BJ (cell line): ENCODE measurements around the gene DMRTC2. TPM values are rescaled to one million over a fixed set of nuclear protein-coding genes. Genes with fewer than 3 reads are reported as not detected.

ENCODE experiments used
- CTCF ChIA-PET: fragments of 350-600 bp; formaldehyde crosslinking; extraction: SDS; loops from one replicate; lab custom pipeline; 2021; ENCODE audit warnings: antibody characterized with exemption, inconsistent platforms; lab: Yijun Ruan, JAX
- POLR2A ChIA-PET: fragments of 300-600 bp; sonication (Branson Sonifier 250); formaldehyde crosslinking; extraction: SDS; loops from one replicate; lab custom pipeline; 2021; ENCODE audit warnings: antibody characterized with exemption; lab: Charles Lee
- DNase-seq: peaks from one replicate; pipeline ENCODE4 v3.0.0-alpha.2; 2011; ENCODE audit warnings: low read depth
- H3K27me3 ChIP-seq: 2 replicates; pipeline ENCODE4 v1.6.0; 2011; ENCODE audit warnings: low read length; ENCODE audit not compliant: control insufficient read depth, insufficient read depth
- H3K36me3 ChIP-seq: 2 replicates; pipeline ENCODE4 v1.5.1; 2011; ENCODE audit warnings: low read length; ENCODE audit not compliant: control insufficient read depth, insufficient read depth
- H3K4me3 ChIP-seq: 2 replicates; pipeline ENCODE4 v1.5.1; 2011; ENCODE audit warnings: low read depth, mild to moderate bottlenecking, control low read depth, low read length
- polyA plus RNA-seq: library from polyadenylated mRNA; depleted of rRNA; stranded (reverse); fragments of >200 nt; gene quantifications from 2 replicates; pipeline ENCODE4 v1.2.3, GENCODE V29; 2011
- TF ChIP-seq, protein P1 (sequence below): IDR thresholded peaks from 2 replicates; pipeline ENCODE4 v1.5.1; 2011; ENCODE audit warnings: low read depth, mild to moderate bottlenecking, control low read depth, inconsistent platforms, low read length, moderate library complexity; ENCODE audit not compliant: insufficient read depth

Gene DMRTC2
- polyA plus RNA-seq, 1 experiment, result not detected

DNA sequence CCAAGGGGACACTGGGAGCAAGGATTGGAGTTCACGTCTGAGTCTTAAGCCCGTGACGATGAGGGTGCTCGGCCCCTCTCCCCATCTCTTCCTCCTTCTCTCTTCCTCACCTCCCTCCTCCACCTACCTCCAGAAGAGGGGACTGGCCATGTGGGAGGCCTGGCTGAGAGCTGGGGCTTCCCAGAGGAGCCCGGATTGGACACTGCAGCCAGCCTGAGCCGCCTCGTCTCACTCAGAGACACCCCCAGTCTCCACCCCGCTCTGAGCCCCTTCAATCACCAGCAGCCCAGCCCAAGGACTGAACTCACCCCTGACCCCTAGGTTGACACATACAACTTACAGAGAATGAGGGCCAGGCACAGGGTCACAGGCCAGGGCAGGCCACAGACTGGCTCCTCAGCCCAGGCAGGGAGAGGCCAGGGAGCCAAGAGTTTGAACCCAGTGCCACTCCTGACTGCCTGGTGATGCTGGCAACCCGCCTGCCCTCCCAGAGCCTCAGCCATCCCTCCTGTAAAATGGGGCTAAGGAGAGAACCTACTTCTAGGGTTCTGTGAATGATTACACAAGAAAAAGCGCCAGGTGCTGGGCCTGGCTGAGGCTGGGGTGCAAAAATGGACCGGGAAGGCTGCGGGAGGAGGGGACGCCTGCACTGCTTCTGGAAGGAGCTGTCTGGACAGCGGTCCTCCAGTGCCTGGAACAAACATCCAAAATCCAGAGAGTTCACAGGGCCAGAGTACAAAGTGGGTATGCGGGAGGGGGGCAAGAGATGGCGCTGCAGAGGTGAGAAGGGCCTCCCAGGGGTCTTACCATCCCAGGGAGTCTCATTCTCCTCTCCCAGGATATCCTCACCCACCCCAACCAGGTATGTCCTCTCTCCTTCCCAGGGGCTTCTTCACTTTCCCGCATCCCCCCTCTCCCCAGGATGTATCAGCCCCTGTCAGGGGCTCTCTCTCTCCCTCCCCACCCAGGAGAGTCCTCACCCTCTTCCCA is 33.4 kb downstream of the DMRTC2 start:
- TF ChIP-seq, protein P1, sequence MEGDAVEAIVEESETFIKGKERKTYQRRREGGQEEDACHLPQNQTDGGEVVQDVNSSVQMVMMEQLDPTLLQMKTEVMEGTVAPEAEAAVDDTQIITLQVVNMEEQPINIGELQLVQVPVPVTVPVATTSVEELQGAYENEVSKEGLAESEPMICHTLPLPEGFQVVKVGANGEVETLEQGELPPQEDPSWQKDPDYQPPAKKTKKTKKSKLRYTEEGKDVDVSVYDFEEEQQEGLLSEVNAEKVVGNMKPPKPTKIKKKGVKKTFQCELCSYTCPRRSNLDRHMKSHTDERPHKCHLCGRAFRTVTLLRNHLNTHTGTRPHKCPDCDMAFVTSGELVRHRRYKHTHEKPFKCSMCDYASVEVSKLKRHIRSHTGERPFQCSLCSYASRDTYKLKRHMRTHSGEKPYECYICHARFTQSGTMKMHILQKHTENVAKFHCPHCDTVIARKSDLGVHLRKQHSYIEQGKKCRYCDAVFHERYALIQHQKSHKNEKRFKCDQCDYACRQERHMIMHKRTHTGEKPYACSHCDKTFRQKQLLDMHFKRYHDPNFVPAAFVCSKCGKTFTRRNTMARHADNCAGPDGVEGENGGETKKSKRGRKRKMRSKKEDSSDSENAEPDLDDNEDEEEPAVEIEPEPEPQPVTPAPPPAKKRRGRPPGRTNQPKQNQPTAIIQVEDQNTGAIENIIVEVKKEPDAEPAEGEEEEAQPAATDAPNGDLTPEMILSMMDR, result no peak
- Histone ChIP-seq H3K27me3 (no peaks in the 10 kb centered on the region), H3K36me3 (no peaks in the 10 kb centered on the region), H3K4me3 (no peak overlapping the region)
- CTCF ChIA-PET, result no interaction called here
- POLR2A ChIA-PET, result no interaction called here
- no peak for DNase-seq

DNA sequence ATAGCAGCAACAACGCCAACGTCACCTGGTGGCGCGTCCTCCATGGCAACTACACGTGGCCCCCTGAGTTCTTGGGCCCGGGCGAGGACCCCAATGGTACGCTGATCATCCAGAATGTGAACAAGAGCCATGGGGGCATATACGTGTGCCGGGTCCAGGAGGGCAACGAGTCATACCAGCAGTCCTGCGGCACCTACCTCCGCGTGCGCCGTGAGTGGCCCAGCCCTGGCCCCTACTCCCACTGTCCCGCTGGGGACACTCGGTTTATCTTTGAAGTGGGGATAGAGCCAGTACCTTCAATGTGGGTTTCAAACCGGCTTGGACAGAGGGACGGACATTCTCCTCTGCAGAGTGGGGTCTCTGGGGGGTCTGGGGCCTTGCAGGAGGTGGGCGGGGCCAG is 34.2 kb downstream of the DMRTC2 start:
- Histone ChIP-seq H3K36me3 (no peaks in the 10 kb centered on the region), H3K27me3 (no peaks in the 10 kb centered on the region), H3K4me3 (no peak overlapping the region)
- no peak for DNase-seq
- TF ChIP-seq, protein P1, result no peak
- ChIA-PET CTCF (no interaction called here), POLR2A (no interaction called here)

DNA sequence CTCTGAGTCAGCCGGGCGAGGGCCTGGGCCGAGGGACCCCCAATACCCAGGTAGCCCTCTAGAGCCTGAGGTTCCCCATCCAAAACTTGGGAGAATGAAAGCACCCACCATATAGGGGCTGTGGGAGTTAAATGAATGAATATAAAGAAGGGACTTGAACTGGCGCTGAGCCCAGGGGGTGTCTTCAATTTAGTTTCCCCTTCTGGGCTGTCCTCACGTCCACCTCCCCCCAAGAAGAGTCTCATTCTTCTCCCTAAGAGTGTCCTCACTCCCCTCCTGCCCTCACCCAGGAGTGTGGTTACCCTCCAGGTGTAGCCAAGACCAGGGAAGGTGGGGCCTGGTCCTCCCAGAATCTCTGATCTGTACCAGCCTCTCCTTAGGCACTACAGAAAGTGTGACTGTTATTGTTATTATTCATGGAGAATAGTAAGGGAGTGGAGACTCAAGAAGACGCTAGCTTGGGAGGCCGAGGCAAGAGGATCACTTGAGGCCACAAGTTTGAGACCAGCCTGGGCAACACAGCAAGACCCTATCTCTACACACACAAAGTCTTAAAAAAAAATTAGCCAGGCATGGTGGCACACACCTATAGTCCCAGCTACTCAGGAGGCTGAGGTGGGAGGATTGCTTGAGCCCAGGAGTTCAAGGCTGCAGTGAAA is 35.0 kb downstream of the DMRTC2 start:
- Histone ChIP-seq H3K4me3 (no peak overlapping the region), H3K36me3 (no peaks in the 10 kb centered on the region), H3K27me3 (no peaks in the 10 kb centered on the region)
- POLR2A ChIA-PET, result no interaction called here
- no peak for DNase-seq
- TF ChIP-seq, protein P1, result no peak
- CTCF ChIA-PET, result no interaction called here

DNA sequence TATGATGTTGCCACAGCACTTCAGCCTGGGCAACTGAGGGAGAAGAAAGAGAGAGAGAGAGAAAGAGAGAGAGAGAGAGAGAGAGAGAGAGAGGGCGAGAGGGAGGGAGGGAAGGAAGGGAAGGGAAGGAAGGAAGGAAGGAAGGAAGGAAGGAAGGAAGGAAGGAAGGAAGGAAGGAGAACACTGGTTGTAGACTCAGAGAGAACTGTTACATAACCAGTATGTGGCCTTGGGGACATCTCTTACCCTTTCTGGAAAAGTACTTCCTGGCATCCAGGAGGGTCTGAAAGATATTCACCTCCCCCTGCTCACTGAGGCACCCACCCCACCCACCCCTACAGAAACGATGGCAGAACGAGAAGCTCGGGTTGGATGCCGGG is 35.5 kb downstream of the DMRTC2 start:
- CTCF ChIA-PET, result interaction anchor here (0.9 kb wide), 1 partner anchor 12 kb away, joined by 3 read pairs; no protein-coding TSS in a partner anchor
- no peaks in the 10 kb centered on the region for H3K27me3 ChIP-seq
- POLR2A ChIA-PET, result no interaction called here
- H3K36me3 ChIP-seq, result no peaks in the 10 kb centered on the region
- no peak overlapping the region for H3K4me3 ChIP-seq
- TF ChIP-seq, protein P1, result no peak
- DNase-seq, result no peak
